ENCODE data around the gene APOBEC3G.
"Not testable (repeated sequence)": the region's sequence is repeated elsewhere in the genome, so short reads cannot be mapped to it uniquely, and the experiment has no call there.

Gene APOBEC3G

DNA sequence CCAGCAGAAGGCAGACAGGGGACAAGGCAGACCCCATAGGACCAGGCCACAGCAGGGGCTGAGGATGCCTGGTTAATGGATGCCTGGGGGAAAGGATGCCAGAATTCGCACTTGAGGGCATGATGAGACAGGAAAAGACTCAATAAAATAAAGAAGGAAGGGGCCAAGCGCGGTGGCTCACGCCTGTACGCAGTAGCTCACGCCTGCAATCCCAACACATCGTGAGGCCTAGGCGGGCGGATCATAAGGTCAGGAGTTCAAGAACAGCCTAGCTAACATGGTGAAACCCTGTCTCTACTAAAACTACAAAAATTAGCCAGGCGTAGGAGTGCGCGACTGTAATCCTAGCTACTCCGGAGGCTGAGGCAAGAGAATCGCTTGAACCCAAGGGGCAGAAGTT is 46.4 kb upstream of the APOBEC3G start:
- H3K4me3 ChIP-seq (replicated peaks; ENCODE audit: insufficient read depth, low read length) = no peak overlapping the region
- no peak for DNase-seq (ENCODE audit: low read depth in 1 of 2, low spot score in 1 of 2)
- H3K27me3 ChIP-seq (ENCODE audit: insufficient read depth, poor library complexity, severe bottlenecking) = no peaks in the 10 kb centered on the region
- TF ChIP-seq, protein P1, sequence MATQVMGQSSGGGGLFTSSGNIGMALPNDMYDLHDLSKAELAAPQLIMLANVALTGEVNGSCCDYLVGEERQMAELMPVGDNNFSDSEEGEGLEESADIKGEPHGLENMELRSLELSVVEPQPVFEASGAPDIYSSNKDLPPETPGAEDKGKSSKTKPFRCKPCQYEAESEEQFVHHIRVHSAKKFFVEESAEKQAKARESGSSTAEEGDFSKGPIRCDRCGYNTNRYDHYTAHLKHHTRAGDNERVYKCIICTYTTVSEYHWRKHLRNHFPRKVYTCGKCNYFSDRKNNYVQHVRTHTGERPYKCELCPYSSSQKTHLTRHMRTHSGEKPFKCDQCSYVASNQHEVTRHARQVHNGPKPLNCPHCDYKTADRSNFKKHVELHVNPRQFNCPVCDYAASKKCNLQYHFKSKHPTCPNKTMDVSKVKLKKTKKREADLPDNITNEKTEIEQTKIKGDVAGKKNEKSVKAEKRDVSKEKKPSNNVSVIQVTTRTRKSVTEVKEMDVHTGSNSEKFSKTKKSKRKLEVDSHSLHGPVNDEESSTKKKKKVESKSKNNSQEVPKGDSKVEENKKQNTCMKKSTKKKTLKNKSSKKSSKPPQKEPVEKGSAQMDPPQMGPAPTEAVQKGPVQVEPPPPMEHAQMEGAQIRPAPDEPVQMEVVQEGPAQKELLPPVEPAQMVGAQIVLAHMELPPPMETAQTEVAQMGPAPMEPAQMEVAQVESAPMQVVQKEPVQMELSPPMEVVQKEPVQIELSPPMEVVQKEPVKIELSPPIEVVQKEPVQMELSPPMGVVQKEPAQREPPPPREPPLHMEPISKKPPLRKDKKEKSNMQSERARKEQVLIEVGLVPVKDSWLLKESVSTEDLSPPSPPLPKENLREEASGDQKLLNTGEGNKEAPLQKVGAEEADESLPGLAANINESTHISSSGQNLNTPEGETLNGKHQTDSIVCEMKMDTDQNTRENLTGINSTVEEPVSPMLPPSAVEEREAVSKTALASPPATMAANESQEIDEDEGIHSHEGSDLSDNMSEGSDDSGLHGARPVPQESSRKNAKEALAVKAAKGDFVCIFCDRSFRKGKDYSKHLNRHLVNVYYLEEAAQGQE (IDR thresholded peaks at IDR 0.05; ENCODE audit: insufficient replicate concordance, low read depth) = no peak
- TF ChIP-seq, protein P2, sequence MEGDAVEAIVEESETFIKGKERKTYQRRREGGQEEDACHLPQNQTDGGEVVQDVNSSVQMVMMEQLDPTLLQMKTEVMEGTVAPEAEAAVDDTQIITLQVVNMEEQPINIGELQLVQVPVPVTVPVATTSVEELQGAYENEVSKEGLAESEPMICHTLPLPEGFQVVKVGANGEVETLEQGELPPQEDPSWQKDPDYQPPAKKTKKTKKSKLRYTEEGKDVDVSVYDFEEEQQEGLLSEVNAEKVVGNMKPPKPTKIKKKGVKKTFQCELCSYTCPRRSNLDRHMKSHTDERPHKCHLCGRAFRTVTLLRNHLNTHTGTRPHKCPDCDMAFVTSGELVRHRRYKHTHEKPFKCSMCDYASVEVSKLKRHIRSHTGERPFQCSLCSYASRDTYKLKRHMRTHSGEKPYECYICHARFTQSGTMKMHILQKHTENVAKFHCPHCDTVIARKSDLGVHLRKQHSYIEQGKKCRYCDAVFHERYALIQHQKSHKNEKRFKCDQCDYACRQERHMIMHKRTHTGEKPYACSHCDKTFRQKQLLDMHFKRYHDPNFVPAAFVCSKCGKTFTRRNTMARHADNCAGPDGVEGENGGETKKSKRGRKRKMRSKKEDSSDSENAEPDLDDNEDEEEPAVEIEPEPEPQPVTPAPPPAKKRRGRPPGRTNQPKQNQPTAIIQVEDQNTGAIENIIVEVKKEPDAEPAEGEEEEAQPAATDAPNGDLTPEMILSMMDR (IDR thresholded peaks at IDR 0.05; ENCODE audit: insufficient read depth, low read length) = no peak
- TF ChIP-seq GABPA (IDR thresholded peaks at IDR 0.05; ENCODE audit: low read depth) (no peak), POLR2AphosphoS5 (IDR thresholded peaks at IDR 0.05; ENCODE audit: low read depth) (no peak), SPI1 (IDR thresholded peaks at IDR 0.05; ENCODE audit: borderline replicate concordance, low read depth) (no peak)
- no peak overlapping the region for H3K27ac ChIP-seq (replicated peaks)

DNA sequence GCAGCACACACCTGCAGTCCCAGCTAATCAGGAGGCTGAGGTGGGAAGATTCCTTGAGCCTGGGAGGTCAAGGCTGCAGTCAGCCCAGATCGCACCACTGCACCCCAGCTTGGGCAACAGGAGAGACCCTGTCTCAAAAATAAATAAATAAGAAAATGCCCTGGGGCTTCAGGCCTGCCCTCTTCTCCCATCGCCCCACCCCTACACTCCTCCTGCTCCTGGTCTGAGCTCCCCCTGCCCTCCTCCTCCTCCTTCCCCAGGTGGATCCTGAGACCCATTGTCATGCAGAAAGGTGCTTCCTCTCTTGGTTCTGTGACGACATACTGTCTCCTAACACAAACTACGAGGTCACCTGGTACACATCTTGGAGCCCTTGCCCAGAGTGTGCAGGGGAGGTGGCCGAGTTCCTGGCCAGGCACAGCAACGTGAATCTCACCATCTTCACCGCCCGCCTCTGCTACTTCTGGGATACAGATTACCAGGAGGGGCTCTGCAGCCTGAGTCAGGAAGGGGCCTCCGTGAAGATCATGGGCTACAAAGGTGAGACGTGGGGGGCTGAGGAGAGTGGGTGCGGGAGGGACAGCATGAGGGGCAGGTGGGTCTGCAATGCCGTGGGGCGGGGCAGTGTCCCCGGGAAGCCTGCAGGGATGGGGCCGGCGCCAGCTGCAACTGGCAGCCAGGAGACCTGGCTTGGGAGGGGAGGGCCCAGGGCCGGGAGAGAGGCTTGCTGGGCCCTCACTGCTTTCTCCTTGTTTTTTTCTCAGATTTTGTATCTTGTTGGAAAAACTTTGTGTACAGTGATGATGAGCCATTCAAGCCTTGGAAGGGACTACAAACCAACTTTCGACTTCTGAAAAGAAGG is 45.4 kb upstream of the APOBEC3G start:
- H3K4me3 ChIP-seq (replicated peaks; ENCODE audit: insufficient read depth, low read length); H3K27me3 ChIP-seq (ENCODE audit: insufficient read depth, poor library complexity, severe bottlenecking); DNase-seq (ENCODE audit: low read depth in 1 of 2, low spot score in 1 of 2); H3K27ac ChIP-seq (replicated peaks): not testable (repeated sequence)

DNA sequence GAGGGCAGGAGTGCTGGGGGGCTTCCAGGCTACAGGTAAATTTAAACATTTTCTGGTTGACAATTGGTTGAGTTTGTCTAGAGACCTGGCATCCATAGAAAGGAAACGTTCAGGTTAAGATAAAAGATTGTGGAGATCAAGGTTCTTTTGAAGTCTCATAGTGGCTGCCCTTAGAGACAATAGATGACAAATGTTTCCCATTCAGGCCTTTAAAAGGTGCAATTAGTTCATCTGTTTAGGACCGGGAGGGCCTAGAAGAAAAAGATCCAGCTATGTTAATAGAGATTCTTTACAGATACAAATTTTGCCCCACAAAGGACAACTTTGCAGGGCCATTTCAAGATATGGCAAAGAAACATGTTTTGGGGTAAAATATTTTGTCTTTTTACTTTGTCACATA is 40.0 kb upstream of the APOBEC3G start:
- DNase-seq (ENCODE audit: low read depth in 1 of 2, low spot score in 1 of 2); H3K4me3 ChIP-seq (replicated peaks; ENCODE audit: insufficient read depth, low read length); H3K27me3 ChIP-seq (ENCODE audit: insufficient read depth, poor library complexity, severe bottlenecking); H3K27ac ChIP-seq (replicated peaks): not testable (repeated sequence)

DNA sequence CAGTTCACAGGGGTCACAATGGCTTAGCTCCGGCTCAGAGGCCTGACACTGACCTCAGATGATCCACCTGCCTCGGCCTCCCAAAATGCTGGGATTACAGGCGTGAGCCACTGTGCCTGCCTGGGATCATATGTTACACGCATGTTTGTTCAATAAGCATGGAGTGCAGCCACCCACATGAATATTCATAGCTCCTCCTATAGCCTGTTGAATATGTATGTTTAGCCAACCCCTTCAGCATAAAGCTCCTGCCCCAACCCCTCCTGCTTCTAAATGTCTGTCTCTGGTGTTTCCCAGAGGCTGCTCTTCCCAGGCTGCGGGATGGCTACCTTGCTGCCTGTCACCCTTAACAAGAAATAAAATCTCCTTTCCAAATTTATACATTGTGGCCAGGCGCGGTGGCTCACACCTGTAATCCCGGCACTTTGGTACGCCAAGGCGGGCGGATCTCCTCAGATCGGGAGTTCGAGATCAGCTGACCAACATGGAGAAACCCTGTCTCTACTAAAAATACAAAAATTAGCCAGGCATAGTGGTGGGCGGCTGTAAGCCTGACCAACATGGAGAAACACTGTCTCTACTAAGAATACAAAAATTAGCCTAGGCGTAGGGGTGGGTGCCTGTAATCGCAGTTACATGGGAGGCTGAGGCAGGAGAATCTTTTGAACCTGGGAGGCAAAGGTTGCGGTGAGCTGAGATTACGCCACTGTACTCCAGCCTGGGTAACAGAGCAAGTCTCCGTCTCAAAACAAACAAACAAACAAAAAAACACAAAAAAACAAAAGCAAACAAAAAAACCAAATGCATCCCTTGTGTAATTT is 37.6 kb upstream of the APOBEC3G start:
- Histone ChIP-seq H3K4me3 (replicated peaks; ENCODE audit: insufficient read depth, low read length) (no peak overlapping the region), H3K27ac (replicated peaks) (no peak overlapping the region), H3K27me3 (ENCODE audit: insufficient read depth, poor library complexity, severe bottlenecking) (no peaks in the 10 kb centered on the region)
- DNase-seq (ENCODE audit: low read depth in 1 of 2, low spot score in 1 of 2) = no peak
- no peak for TF ChIP-seq GABPA (IDR thresholded peaks at IDR 0.05; ENCODE audit: low read depth)
- no peak for TF ChIP-seq SPI1 (IDR thresholded peaks at IDR 0.05; ENCODE audit: borderline replicate concordance, low read depth)
- TF ChIP-seq, protein P1 (IDR thresholded peaks at IDR 0.05; ENCODE audit: insufficient replicate concordance, low read depth) = no peak

DNA sequence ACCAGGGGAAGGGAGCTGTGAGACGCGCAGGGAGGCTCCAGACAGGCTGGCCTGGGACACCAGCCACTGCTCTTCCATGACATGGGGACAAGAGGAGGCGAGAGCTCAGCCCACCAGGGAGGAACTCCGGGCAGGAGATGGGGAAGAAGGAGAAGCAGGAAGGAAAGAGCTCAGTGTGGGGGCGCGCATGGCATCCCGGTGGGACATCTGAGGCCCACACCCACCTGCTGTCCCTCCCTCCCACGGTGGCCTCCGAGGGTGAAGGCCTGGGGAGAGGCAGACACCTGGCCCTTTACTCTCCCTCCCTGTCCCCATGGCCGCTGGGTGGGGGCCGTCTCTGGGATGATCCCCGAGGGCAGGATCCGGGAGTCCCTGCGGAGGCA is 36.9 kb upstream of the APOBEC3G start:
- not testable (repeated sequence) for H3K4me3 ChIP-seq (replicated peaks; ENCODE audit: insufficient read depth, low read length); DNase-seq (ENCODE audit: low read depth in 1 of 2, low spot score in 1 of 2); H3K27ac ChIP-seq (replicated peaks); H3K27me3 ChIP-seq (ENCODE audit: insufficient read depth, poor library complexity, severe bottlenecking)

DNA sequence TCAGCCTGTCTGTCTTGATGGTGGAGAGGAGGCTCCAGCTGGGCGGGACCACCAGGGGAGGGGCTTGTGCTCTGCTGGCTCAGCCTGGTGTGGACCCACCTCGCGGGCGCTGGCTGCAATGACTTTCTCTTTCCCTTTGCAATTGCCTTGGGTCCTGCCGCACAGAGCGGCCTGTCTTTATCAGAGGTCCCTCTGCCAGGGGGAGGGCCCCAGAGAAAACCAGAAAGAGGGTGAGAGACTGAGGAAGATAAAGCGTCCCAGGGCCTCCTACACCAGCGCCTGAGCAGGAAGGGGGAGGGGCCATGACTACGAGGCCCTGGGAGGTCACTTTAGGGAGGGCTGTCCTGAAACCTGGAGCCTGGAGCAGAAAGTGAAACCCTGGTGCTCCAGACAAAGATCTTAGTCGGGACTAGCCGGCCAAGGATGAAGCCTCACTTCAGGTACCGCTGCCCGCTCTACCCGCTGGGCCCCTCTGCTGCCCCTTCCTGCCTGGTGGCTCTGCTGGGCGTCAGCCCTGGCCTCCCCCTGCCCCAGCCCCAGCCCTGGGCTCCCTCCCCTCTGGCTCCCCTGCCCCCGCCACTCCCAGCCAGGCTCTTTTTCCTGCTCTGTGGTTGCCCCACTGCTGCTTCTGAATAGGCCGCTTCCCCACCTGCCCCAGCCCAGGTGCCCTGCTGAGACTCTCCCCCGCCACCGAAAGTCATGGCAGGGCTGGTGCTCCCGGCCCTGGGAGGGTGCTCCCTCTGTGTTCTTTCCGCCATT is 36.4 kb upstream of the APOBEC3G start, which contains the start of gene APOBEC3F:
APOBEC3F (plus strand) TSS at position 327 of the 759 bp plus-strand sequence; CDS start at position 424, 97 bp downstream.
- DNase-seq (ENCODE audit: low read depth in 1 of 2, low spot score in 1 of 2); H3K4me3 ChIP-seq (replicated peaks; ENCODE audit: insufficient read depth, low read length); H3K27ac ChIP-seq (replicated peaks); H3K27me3 ChIP-seq (ENCODE audit: insufficient read depth, poor library complexity, severe bottlenecking): not testable (repeated sequence)

Measured in HL-60 (cell line).